Measurements from ENCODE around the gene CIAPIN1. TPM values are rescaled to one million over a fixed set of nuclear protein-coding genes. Genes with fewer than 3 reads are reported as not detected.

The CIAPIN1 gene
- total and polyA plus RNA-seq, 2 of the 8 experiments (the other 6 are each of a cell fraction or from before 2014, with no cell fraction given), result 76.8 to 83.6 TPM

DNA sequence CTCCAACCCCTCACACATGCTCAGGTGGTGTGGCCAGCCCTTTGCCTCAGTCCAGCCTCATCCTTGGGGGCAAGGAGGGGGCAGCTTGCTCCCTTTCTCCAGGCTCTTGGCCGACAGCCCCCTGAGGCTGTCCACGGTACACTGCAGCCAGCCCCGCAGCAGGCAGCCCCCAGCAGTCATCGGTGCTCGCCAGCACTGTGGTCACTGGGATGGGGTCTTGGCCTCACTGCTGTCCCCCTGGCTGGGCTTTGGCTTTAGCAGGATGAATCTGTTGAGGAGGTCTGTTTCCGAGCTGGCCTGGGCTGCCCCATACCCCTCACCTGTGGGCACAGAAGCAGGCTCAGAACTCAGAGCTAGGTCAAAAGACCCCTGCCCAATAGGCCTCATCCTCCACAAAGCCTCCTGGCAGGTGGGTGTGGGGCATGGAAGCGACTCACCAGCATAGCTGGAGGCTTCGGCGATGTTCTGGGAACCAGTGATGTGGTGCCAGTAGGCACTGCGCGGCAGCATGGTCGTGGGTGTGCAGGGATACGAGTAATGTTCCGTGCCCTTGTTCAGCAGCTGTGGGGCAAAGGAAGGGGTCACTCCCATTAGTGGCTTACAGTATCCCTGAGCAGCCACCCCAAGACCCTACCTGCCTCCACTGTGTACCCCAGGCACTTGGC is 26.1 kb upstream of the CIAPIN1 start:
- Histone ChIP-seq H3K18ac (ENCODE audit: extremely low read depth, low read length) (no peak overlapping the region), H4K5ac (ENCODE audit: insufficient read length, low read depth, low read length) (no peak overlapping the region), H2BK120ac (replicated peaks; ENCODE audit: low read depth, low read length) (no peak overlapping the region), H3K79me1 (ENCODE audit: low read depth, low read length) (0 out of 2 replicates have a peak, but pooled peaks cover 3% of the 10 kb centered on the region), H3K9me3 (ENCODE audit: insufficient read depth in 2 of 2, low read depth in 1 of 2, low read length in 1 of 2) (no peaks in the 10 kb centered on the region), H2AK5ac (ENCODE audit: low read depth, low read length) (no peak overlapping the region), H3K4me3 (ENCODE audit: extremely low read depth in 1 of 4, insufficient read depth in 2 of 4, low read depth in 3 of 4, low read length in 4 of 4) (no peak overlapping the region), H3K79me2 (ENCODE audit: control insufficient read depth in 1 of 2, insufficient read depth in 2 of 2, low read length in 2 of 2) (no peaks in the 10 kb centered on the region), H3K4ac (replicated peaks; ENCODE audit: insufficient read length, low read depth, low read length) (no peak overlapping the region), H2BK20ac (ENCODE audit: low read length) (no peak overlapping the region; the same call in 1 of the 2 replicates), H3K9ac (replicated peaks in 1 of 4; ENCODE audit: extremely low read depth in 1 of 4, low read depth in 3 of 4, low read length in 3 of 4) (no peak overlapping the region), H2BK12ac (ENCODE audit: low read depth, low read length) (peak overlapping the region; percentile 88; the same call in 1 of the 2 replicates), H3K27ac (ENCODE audit: low read depth, low read length) (no peak overlapping the region; the same call in 1 of the 2 replicates), H3K27me3 (replicated peaks in 1 of 4; ENCODE audit: control insufficient read depth in 3 of 4, extremely low read depth in 1 of 4, insufficient read depth in 3 of 4, low read length in 3 of 4) (no peaks in the 10 kb centered on the region; a peak in 1 of 7 replicates), H3K4me1 (replicated peaks in 1 of 4; ENCODE audit: control insufficient read depth in 3 of 4, insufficient read depth in 4 of 4, low read length in 3 of 4) (peaks cover 10 to 54% (median 43%) of the 10 kb centered on the region in 4 experiments), H4K91ac (replicated peaks; ENCODE audit: insufficient read length, low read length) (peak overlapping the region; percentile 17), H2AFZ (ENCODE audit: low read length) (no peak overlapping the region), H3K4me2 (ENCODE audit: insufficient read depth in 1 of 2, low read depth in 2 of 2, low read length in 2 of 2) (peak overlapping the region in 1 of 2 experiments; percentile 15; a peak in 1 of 4 replicates), H4K20me1 (replicated peaks in 1 of 2; ENCODE audit: control insufficient read depth in 1 of 2, insufficient read depth in 2 of 2, low read length in 2 of 2) (peaks cover 3% of the 10 kb centered on the region in 2 experiments), H2BK15ac (ENCODE audit: low read length) (0 out of 2 replicates have a peak overlapping the region, but pooled peaks have one; percentile 0), H3K23ac (ENCODE audit: insufficient read length) (no peak overlapping the region), H2BK5ac (ENCODE audit: low read depth, low read length) (0 out of 2 replicates have a peak overlapping the region, but pooled peaks have one; percentile 10), H3K23me2 (ENCODE audit: low read depth, low read length) (no peaks in the 10 kb centered on the region; the same call in 1 of the 2 replicates), H3K14ac (ENCODE audit: insufficient read length) (no peak overlapping the region), H4K8ac (ENCODE audit: extremely low read depth, insufficient read depth, low read length) (0 out of 2 replicates have a peak overlapping the region, but pooled peaks have one; percentile 29), H3K36me3 (ENCODE audit: control insufficient read depth in 2 of 4, insufficient read depth in 4 of 4, low read length in 3 of 4) (peaks cover 16 to 44% (median 31%) of the 10 kb centered on the region in 4 experiments), H3K56ac (replicated peaks; ENCODE audit: insufficient read length, low read depth, low read length) (no peak overlapping the region)
- 91% methylated on average over 12 of the region's 14 CpGs; no CpG with 5 or more reads in 1 of the 2 experiments for WGBS, 2 experiments (ENCODE audit: extremely low coverage in 1 of 2, insufficient coverage in 1 of 2, insufficient read length in 1 of 2, insufficient replicate concordance in 2 of 2, low coverage in 1 of 2, low lambda C conversion rate in 2 of 2, missing lambda C conversion rate in 1 of 2)
- no peak for DNase-seq (ENCODE audit: low read depth in 1 of 2, low spot score in 2 of 2)
- ChIA-PET CTCF (ENCODE audit: partially characterized antibody) (interaction anchor here (0.6 to 15.0 kb wide), 7 partner anchors 12 to 172 kb away, joined by 3 to 210 read pairs (median 4); partner anchors contain the start of gene POLR2C), POLR2A (ENCODE audit: partially characterized antibody) (interaction anchor here (0.9 to 10.3 kb wide), 9 partner anchors 8 to 61 kb away, joined by 3 to 67 read pairs (median 5); partner anchors contain the start of genes DOK4 and POLR2C)
- TF ChIP-seq FOSL1 (IDR thresholded peaks at IDR 0.05; ENCODE audit: insufficient read depth, low read depth, low read length) (no peak), BCL11A (IDR thresholded peaks at IDR 0.05; ENCODE audit: low read depth in 2 of 2, low read length in 2 of 2) (no peak), JUN (IDR thresholded peaks at IDR 0.05; ENCODE audit: low read depth, low read length) (no peak), POLR2A (IDR thresholded peaks at IDR 0.05; ENCODE audit: control extremely low read depth in 1 of 2, low read depth in 2 of 2, low read length in 2 of 2) (no peak), GABPA (IDR thresholded peaks at IDR 0.05; ENCODE audit: borderline replicate concordance, insufficient read depth, low read length) (no peak), YY1 (IDR thresholded peaks at IDR 0.05; ENCODE audit: low read depth, low read length) (no peak)
- FAIRE-seq, result no peak

Data from H1 (cell line).